Neuronal stem cell (in vitro differentiated cells): ENCODE data around the gene PPM1N.

Experiments
- DNase-seq: peaks from one replicate; pipeline ENCODE4 v3.0.0-alpha.2; 2013; ENCODE audit warnings: low spot score
- H2AFZ ChIP-seq: one replicate; pipeline ENCODE4 v1.6.1; 2013; ENCODE audit warnings: mild to moderate bottlenecking, low read length, inconsistent platforms
- H2AK5ac ChIP-seq: 2 replicates; pipeline ENCODE4 v1.6.1; 2013; ENCODE audit warnings: low read depth, mild to moderate bottlenecking, inconsistent platforms, low read length, moderate library complexity, mixed read lengths
- H2BK120ac ChIP-seq: 2 replicates; pipeline ENCODE4 v1.6.1; 2013; ENCODE audit warnings: low read depth, mild to moderate bottlenecking, inconsistent platforms, low read length, moderate library complexity, mixed read lengths
- H2BK12ac ChIP-seq: one replicate; pipeline ENCODE4 v1.6.1; 2013; ENCODE audit warnings: low read length, inconsistent platforms
- H2BK15ac ChIP-seq: 2 replicates; pipeline ENCODE4 v1.6.1; 2013; ENCODE audit warnings: mild to moderate bottlenecking, low read length, inconsistent platforms, mixed read lengths
- H2BK5ac ChIP-seq: one replicate; pipeline ENCODE4 v1.6.1; 2013; ENCODE audit warnings: inconsistent platforms, mild to moderate bottlenecking, low read length, moderate library complexity
- H3K14ac ChIP-seq: one replicate; pipeline ENCODE4 v1.6.1; 2013; ENCODE audit warnings: low read length, inconsistent platforms
- H3K18ac ChIP-seq: 2 replicates; pipeline ENCODE4 v1.6.1; 2013; ENCODE audit warnings: low read length, inconsistent platforms
- H3K23ac ChIP-seq: 2 replicates; pipeline ENCODE4 v1.6.1; 2013; ENCODE audit warnings: low read depth, mild to moderate bottlenecking, mixed read lengths, low read length, inconsistent platforms; ENCODE audit not compliant: poor library complexity
- H3K27ac ChIP-seq: replicated peaks from 3 replicates; pipeline ENCODE4 v1.5.1; 2013; ENCODE audit warnings: low read length, inconsistent platforms
- H3K27me3 ChIP-seq, 3 experiments: 2 replicates each; pipeline ENCODE4 v1.6.1; 2013; ENCODE audit warnings: low read length in 3 of 3, mild to moderate bottlenecking in 2 of 3, inconsistent platforms in 1 of 3, low read depth in 1 of 3, mixed read lengths in 1 of 3, moderate library complexity in 1 of 3; ENCODE audit not compliant: control insufficient read depth in 3 of 3, insufficient read depth in 3 of 3
- H3K36me3 ChIP-seq, 2 donors: replicated peaks in 1 of 2; 2 replicates each; pipeline ENCODE4 v1.6.1; 2013; ENCODE audit warnings: low read length in 2 of 2; ENCODE audit not compliant: control insufficient read depth in 2 of 2, insufficient read depth in 2 of 2
- H3K4ac ChIP-seq: 2 replicates; pipeline ENCODE4 v1.6.1; 2013; ENCODE audit warnings: inconsistent platforms, mild to moderate bottlenecking, low read length, moderate library complexity
- H3K4me1 ChIP-seq, 2 donors: 1 replicate in 1 of 2; 2 replicates in 1 of 2; pipeline ENCODE4 v1.6.1; 2013; ENCODE audit warnings: low read length in 2 of 2, low read depth in 1 of 2; ENCODE audit not compliant: control insufficient read depth in 2 of 2, insufficient read depth in 1 of 2
- H3K4me2 ChIP-seq: one replicate; pipeline ENCODE4 v1.6.1; 2013; ENCODE audit warnings: mild to moderate bottlenecking, low read length, inconsistent platforms; ENCODE audit not compliant: insufficient read depth, poor library complexity, severe bottlenecking
- H3K4me3 ChIP-seq, 2 donors: 2 replicates each; pipeline ENCODE4 v1.5.1; 2013; ENCODE audit warnings: low read length in 2 of 2, mild to moderate bottlenecking in 2 of 2, inconsistent platforms in 1 of 2, moderate library complexity in 1 of 2
- H3K79me1 ChIP-seq: one replicate; pipeline ENCODE4 v1.6.1; 2013; ENCODE audit warnings: low read depth, mild to moderate bottlenecking, inconsistent platforms, low read length, moderate library complexity
- H3K9ac ChIP-seq: one replicate; pipeline ENCODE4 v1.6.1; 2013; ENCODE audit warnings: mild to moderate bottlenecking, low read depth, low read length, inconsistent platforms; ENCODE audit not compliant: poor library complexity
- H3K9me3 ChIP-seq, 2 donors: replicated peaks in 1 of 2; 2 replicates each; pipeline versions ENCODE3 to v1.6.1; 2013; ENCODE audit warnings: low read length in 2 of 2, mild to moderate bottlenecking in 2 of 2, inconsistent platforms in 1 of 2, low read depth in 1 of 2, mixed read lengths in 1 of 2, moderate library complexity in 1 of 2; ENCODE audit not compliant: control insufficient read depth in 2 of 2, insufficient read depth in 1 of 2
- H4K8ac ChIP-seq: one replicate; pipeline ENCODE4 v1.6.1; 2013; ENCODE audit warnings: low read depth, mild to moderate bottlenecking, inconsistent platforms, low read length, moderate library complexity
- H4K91ac ChIP-seq: one replicate; pipeline ENCODE4 v1.6.1; 2013; ENCODE audit warnings: low read length, low read depth, mild to moderate bottlenecking, inconsistent platforms; ENCODE audit not compliant: poor library complexity
- WGBS, 2 donors: extraction: QIAGEN DNeasy Blood & Tissue Kit; methylation state at CpG; one replicate each; pipeline ENCODE4 v1.1.7; 2013; ENCODE audit warnings: missing lambda C conversion rate in 2 of 2, mixed read lengths in 1 of 2; ENCODE audit not compliant: insufficient read length in 2 of 2, insufficient replicate concordance in 1 of 2; ENCODE audit errors: extremely low coverage in 2 of 2; 5-methylcytosine and 5-hydroxymethylcytosine counted together

PPM1N gene

DNA sequence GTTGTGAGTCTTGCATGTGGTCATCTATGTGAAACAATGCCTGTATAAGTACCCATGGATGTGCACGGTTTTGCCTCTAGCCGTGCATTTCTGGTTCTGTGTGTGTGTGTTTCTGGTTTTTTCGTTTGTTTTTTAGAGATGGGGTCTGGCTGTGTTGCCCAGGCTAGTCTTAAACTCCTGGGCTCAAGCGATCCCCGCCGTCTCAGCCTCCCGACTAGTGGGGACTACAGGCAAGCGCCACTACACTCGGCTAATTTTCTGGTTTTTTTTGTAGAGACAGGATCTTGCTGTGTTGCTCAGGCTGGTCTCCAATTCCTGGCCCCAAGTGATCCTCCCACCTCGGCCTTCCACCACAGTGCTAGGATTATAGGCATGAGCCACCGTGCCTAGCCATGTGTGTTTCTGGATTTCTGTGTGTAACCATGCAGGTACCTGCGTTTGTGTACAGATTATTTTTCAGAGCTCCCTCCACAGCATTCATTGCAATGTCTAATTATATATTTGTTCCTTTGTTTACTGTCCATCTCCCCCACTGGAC is 46.3 kb upstream of the PPM1N start:
- H3K79me1 ChIP-seq = no peaks in the 10 kb centered on the region
- DNase-seq = no peak
- H3K27ac ChIP-seq = no peak overlapping the region
- H3K4me3 ChIP-seq = no peak overlapping the region
- no peak overlapping the region for H2AFZ ChIP-seq
- no peak overlapping the region for H4K8ac ChIP-seq
- no peak overlapping the region for H4K91ac ChIP-seq
- no peak overlapping the region for H2BK120ac ChIP-seq
- no peak overlapping the region for H3K18ac ChIP-seq
- H3K14ac ChIP-seq = peak overlapping the region; percentile 41
- no peak overlapping the region for H3K23ac ChIP-seq
- H3K9me3 ChIP-seq = peaks cover 0 to 7% of the 10 kb centered on the region in 2 donors
- no peak overlapping the region for H2BK12ac ChIP-seq
- no peak overlapping the region for H3K4me2 ChIP-seq
- H2BK5ac ChIP-seq = no peak overlapping the region
- H3K9ac ChIP-seq = no peak overlapping the region
- H3K4me1 ChIP-seq = peaks cover 10 to 25% of the 10 kb centered on the region in 2 donors
- no peak overlapping the region for H3K4ac ChIP-seq
- no peaks in the 10 kb centered on the region for H3K36me3 ChIP-seq
- no peak overlapping the region for H2BK15ac ChIP-seq
- peak overlapping the region; percentile 60 for H2AK5ac ChIP-seq
- peaks cover 0 to 7% (median 0%) of the 10 kb centered on the region in 3 experiments for H3K27me3 ChIP-seq
- no CpG with 5 or more reads among the region's 12 CpGs for WGBS, 2 donors

DNA sequence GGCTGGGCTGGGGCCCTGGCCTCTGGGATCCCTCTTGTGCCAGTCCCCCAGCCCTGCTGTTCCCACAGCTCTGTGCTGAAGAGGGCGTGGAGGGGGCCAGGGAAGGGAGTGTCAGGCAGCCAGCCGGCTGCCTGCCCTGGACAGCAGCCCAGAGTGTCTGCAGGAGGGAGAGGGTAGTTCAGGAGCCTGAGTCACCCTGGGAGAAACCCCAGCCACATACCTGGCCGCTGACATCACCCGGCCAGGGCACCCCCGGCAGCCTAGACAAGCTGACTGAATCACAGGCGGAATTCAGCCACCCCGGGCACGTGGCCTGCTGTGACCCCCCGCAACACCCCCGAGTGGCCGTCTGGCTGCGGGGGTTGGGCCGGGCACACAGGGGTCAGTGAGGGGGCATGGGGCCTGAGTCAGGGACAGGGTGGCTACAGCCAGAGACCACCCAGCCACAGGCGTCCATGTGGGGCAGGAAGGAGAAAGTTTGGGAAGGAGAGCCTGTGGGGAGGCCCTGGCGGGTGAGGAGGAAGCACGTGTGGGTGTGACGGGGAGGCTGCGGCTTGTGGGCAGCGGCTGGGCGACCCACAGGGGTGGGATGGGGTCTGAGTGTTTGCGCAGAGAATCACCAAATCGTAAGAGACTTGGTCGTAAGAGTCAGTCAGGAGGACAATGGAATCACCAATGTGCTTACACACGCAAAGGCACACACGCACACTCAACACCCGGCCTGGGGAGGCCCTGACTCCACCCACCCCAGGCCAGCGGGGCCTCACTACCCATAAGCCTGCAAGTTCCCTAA is 42.3 kb upstream of the PPM1N start:
- Histone ChIP-seq H3K18ac (peak overlapping the region; percentile 73), H3K27ac (no peak overlapping the region), H3K27me3 (peaks cover 0 to 7% (median 0%) of the 10 kb centered on the region in 3 experiments), H2AK5ac (peak overlapping the region; percentile 10), H3K4ac (no peak overlapping the region), H2BK120ac (no peak overlapping the region), H2BK12ac (no peak overlapping the region), H2BK5ac (no peak overlapping the region), H3K36me3 (no peaks in the 10 kb centered on the region), H3K79me1 (no peaks in the 10 kb centered on the region), H2AFZ (peak overlapping the region; percentile 87), H2BK15ac (peak overlapping the region; percentile 34), H3K9ac (no peak overlapping the region), H4K91ac (no peak overlapping the region), H4K8ac (no peak overlapping the region), H3K4me2 (no peak overlapping the region), H3K14ac (peak overlapping the region; percentile 4), H3K4me3 (peak overlapping the region in 1 of 2 donors; percentile 1), H3K23ac (no peak overlapping the region), H3K4me1 (peaks cover 7 to 14% of the 10 kb centered on the region in 2 donors), H3K9me3 (peaks cover 0 to 7% of the 10 kb centered on the region in 2 donors)
- whole genome bisulfite sequencing, 2 donors = no CpG with 5 or more reads among the region's 27 CpGs
- no peak for DNase-seq

DNA sequence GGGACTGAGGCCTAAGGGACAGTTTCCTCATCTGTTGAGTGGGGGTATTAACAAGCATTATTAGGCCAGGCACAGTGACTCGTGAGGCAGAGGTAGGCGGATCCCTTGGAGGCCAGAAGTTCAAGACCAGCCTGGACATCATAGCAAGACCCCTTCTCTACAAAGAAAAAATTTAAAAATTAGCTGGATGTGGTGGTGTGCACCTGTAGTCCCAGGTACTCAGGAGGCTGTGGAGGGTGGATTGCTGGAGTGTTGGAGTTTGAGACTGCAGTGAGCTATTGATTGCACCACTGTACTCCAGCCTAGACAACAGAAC is 41.8 kb upstream of the PPM1N start:
- DNase-seq = no peak
- Histone ChIP-seq H2BK5ac (no peak overlapping the region), H3K14ac (no peak overlapping the region), H2BK15ac (no peak overlapping the region), H3K27ac (no peak overlapping the region), H3K23ac (no peak overlapping the region), H3K18ac (no peak overlapping the region), H3K36me3 (no peaks in the 10 kb centered on the region), H2AFZ (peak overlapping the region; percentile 87), H3K9ac (no peak overlapping the region), H3K4me3 (peak overlapping the region in 1 of 2 donors; percentile 1), H3K79me1 (no peaks in the 10 kb centered on the region), H3K9me3 (peaks cover 0 to 4% of the 10 kb centered on the region in 2 donors), H3K4me1 (peaks cover 7 to 9% of the 10 kb centered on the region in 2 donors), H4K91ac (no peak overlapping the region), H2BK12ac (no peak overlapping the region), H3K4me2 (no peak overlapping the region), H3K4ac (no peak overlapping the region), H2AK5ac (no peak overlapping the region), H4K8ac (no peak overlapping the region), H2BK120ac (no peak overlapping the region), H3K27me3 (peaks cover 0 to 4% (median 0%) of the 10 kb centered on the region in 3 experiments)
- WGBS, 2 donors = no CpG with 5 or more reads among the region's 2 CpGs

DNA sequence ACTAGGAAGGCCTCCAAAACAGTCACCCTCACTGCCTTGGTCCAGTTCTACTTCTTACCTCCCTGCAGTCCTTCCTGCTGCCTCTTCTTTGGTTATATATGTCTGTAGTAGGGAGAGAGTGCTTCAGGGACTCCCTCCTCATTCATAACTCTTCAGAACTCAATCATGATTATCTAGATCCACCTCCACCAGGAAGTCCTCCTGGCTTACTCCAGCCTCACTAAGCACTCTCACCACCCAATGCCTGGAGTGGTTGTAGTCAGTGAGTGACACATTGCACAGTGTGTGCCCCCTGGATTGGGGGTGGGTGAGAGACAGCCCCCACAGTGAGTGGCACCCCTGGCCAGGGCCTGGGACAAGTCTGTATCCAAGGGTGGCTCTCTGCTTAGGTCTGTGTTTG is 40.5 kb upstream of the PPM1N start:
- H2BK5ac ChIP-seq = no peak overlapping the region
- no peak overlapping the region for H3K9ac ChIP-seq
- no peak overlapping the region for H3K23ac ChIP-seq
- H3K79me1 ChIP-seq = no peaks in the 10 kb centered on the region
- H2BK120ac ChIP-seq = no peak overlapping the region
- H3K18ac ChIP-seq = no peak overlapping the region
- H3K4ac ChIP-seq = no peak overlapping the region
- H2AK5ac ChIP-seq = no peak overlapping the region
- H3K4me3 ChIP-seq = peak overlapping the region in 1 of 2 donors; percentile 35
- H3K36me3 ChIP-seq = no peaks in the 10 kb centered on the region
- no peak overlapping the region for H2BK12ac ChIP-seq
- H3K4me2 ChIP-seq = no peak overlapping the region
- no peak overlapping the region for H3K27ac ChIP-seq
- no peaks in the 10 kb centered on the region for H3K9me3 ChIP-seq
- no peak for DNase-seq
- no peak overlapping the region for H2BK15ac ChIP-seq
- no peak overlapping the region for H3K14ac ChIP-seq
- no peak overlapping the region for H4K91ac ChIP-seq
- H3K27me3 ChIP-seq = no peaks in the 10 kb centered on the region
- no peak overlapping the region for H2AFZ ChIP-seq
- no peak overlapping the region for H4K8ac ChIP-seq
- H3K4me1 ChIP-seq = peaks cover 7 to 8% of the 10 kb centered on the region in 2 donors
